Brain microvascular endothelial cell (primary cell): ENCODE results near the gene COA3.

Experiments
- DNase-seq: peaks from one replicate; pipeline ENCODE4 v3.0.0-alpha.2; 2020
- H3K27ac ChIP-seq: fragments of 250-450 bp; sonication (Bioruptor Pico); 2 replicates; pipeline ENCODE4 v1.5.1; 2020; ENCODE audit warnings: mild to moderate bottlenecking, moderate library complexity
- H3K27me3 ChIP-seq: fragments of 250-450 bp; sonication (Bioruptor Pico); replicated peaks from 2 replicates; pipeline ENCODE4 v1.5.1; 2020; ENCODE audit warnings: mild to moderate bottlenecking
- H3K36me3 ChIP-seq: fragments of 250-450 bp; sonication (Bioruptor Pico); replicated peaks from 2 replicates; pipeline ENCODE4 v1.5.1; 2020; ENCODE audit warnings: mild to moderate bottlenecking
- H3K4me3 ChIP-seq: 2 replicates; pipeline ENCODE4 v1.5.1; 2011; ENCODE audit warnings: low read depth, mild to moderate bottlenecking, control low read depth, low read length, moderate library complexity
- in situ Hi-C: cut with HindIII; loops from 2 replicates; pipeline ENCODE4 v1.10.0; 2017; ENCODE audit warnings: low sequenced_read_pairs, low pct_ligation_motif_present
- TF ChIP-seq, protein P1 (sequence below): IDR thresholded peaks from 2 replicates; pipeline ENCODE4 v1.5.1; 2011; ENCODE audit warnings: low read depth, mild to moderate bottlenecking, moderate library complexity, low read length, control low read depth, inconsistent platforms; ENCODE audit errors: missing control alignments

Gene COA3

GRCh38 chr17:42767512-42767911 is 31.0 kb downstream of the COA3 start:
- Histone ChIP-seq H3K27ac (no peak overlapping the region), H3K27me3 (no peaks in the 10 kb centered on the region), H3K36me3 (no peaks in the 10 kb centered on the region), H3K4me3 (no peak overlapping the region)
- TF ChIP-seq, protein P1, sequence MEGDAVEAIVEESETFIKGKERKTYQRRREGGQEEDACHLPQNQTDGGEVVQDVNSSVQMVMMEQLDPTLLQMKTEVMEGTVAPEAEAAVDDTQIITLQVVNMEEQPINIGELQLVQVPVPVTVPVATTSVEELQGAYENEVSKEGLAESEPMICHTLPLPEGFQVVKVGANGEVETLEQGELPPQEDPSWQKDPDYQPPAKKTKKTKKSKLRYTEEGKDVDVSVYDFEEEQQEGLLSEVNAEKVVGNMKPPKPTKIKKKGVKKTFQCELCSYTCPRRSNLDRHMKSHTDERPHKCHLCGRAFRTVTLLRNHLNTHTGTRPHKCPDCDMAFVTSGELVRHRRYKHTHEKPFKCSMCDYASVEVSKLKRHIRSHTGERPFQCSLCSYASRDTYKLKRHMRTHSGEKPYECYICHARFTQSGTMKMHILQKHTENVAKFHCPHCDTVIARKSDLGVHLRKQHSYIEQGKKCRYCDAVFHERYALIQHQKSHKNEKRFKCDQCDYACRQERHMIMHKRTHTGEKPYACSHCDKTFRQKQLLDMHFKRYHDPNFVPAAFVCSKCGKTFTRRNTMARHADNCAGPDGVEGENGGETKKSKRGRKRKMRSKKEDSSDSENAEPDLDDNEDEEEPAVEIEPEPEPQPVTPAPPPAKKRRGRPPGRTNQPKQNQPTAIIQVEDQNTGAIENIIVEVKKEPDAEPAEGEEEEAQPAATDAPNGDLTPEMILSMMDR = no peak
- in situ Hi-C loops = no loop called here
- DNase-seq = no peak

DNA sequence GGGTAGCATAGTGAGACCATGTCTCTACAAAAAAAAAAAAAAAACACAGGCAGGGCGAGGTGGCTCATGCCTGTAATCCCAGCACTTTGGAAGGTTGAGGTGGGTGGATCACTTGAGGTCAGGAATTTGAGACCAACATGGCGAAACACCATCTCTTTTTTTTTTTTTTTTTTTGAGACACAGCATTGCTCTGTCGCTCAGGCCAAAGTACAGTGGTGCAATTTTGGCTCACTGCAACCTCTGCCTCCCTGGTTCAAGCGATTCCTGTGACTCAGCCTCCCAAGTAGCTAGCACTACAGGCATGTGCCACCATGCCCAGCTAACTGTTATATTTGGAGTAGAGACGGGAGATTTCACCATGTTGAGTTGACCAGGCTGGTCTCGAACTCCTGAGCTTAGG is 32.4 kb downstream of the COA3 start:
- H3K36me3 ChIP-seq = no peaks in the 10 kb centered on the region
- H3K4me3 ChIP-seq = no peak overlapping the region
- H3K27ac ChIP-seq = no peak overlapping the region
- no peak for DNase-seq
- TF ChIP-seq, protein P1 = no peak
- peaks cover 7% of the 10 kb centered on the region for H3K27me3 ChIP-seq
- in situ Hi-C loops = no loop called here

DNA sequence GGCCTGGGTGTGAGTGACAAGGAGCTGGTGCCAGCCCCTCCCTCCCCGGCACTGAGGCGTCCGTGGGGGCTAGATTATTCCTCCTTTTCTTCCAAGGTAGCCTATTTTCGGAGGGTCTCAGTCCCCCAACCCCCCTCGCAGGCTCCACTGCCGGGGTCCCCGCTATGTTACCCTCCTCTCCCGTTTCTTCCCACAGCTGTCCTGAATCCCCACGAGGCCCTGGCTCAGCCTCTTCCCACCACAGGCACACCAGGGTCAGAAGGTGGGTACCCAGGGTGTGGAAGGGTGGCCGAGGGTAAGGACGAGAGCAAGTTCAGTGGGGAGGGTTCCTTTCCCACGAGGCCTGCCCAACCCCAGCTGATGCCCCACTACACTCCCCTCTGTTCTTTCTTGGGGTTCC is 36.9 kb downstream of the COA3 start:
- Histone ChIP-seq H3K36me3 (no peaks in the 10 kb centered on the region), H3K27ac (no peak overlapping the region), H3K4me3 (peak overlapping the region; percentile 43), H3K27me3 (peaks cover 19% of the 10 kb centered on the region)
- TF ChIP-seq, protein P1 = no peak
- in situ Hi-C loops = no loop called here
- no peak for DNase-seq

- in situ Hi-C loops = no loop called here
- H3K27me3 ChIP-seq = peaks cover 19% of the 10 kb centered on the region
- TF ChIP-seq, protein P1 = no peak
- DNase-seq = no peak
- H3K36me3 ChIP-seq = no peaks in the 10 kb centered on the region
- no peak within 1 kb of the TSS for H3K27ac ChIP-seq
- H3K4me3 ChIP-seq = peak within 1 kb of the TSS; percentile 43
These were observed 37.6 kb downstream of the COA3 start, which contains the start of gene RAMP2 for GRCh38 chr17:42760652-42761581. RAMP2 (plus strand) TSS chr17:42761227; CDS start chr17:42761262, 35 bp downstream.

DNA sequence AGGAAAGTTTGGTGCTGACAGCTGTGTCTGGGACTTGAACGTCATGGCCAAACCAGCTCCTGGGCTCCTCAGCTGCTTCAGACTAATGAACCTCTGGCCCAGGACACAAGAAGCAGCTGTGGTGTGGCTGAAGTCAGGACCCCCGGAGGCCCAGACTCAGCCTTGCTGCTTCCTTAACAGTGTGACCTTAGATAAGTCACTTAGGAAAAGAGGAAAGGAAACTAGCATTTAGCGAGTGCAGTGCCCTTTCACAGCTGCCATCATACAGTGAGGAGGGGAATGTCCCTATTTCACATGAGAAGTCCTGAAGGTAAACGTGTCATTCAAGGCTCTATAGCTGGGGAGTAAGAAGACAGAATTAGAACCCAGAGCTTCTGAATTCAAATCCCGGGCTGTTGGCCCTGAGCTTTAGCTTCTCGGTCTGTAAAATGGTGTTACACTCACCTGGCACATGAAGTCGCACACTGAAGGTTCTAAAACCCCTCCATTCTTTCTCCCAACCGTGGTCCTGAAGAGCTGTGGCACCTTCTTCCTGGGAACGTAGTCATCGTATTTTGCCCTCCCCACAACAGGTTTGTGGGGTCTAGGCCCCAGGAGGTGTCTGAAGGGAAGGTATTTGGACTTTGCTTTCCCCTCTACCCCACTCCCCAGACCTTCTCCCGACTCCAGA is 38.4 kb downstream of the COA3 start:
- no peaks in the 10 kb centered on the region for H3K36me3 ChIP-seq
- DNase-seq = no peak
- no peak overlapping the region for H3K4me3 ChIP-seq
- no peak overlapping the region for H3K27ac ChIP-seq
- peaks cover 19% of the 10 kb centered on the region for H3K27me3 ChIP-seq
- TF ChIP-seq, protein P1 = no peak
- in situ Hi-C loops = no loop called here
